Fibroblast of lung (primary cell): ENCODE data around the gene PDZD7. TPM values are rescaled to one million over a fixed set of nuclear protein-coding genes. Genes with fewer than 3 reads are reported as not detected.

ENCODE experiments used
- DNase-seq, 2 donors: peaks; one replicate each; pipeline versions ENCODE4 v3.0.0 to v3.0.0-alpha.2; 2010; ENCODE audit warnings: low read depth in 2 of 2
- H2AFZ ChIP-seq: 2 replicates; pipeline ENCODE4 v1.5.1; 2012; ENCODE audit warnings: low read length, control low read depth, inconsistent platforms
- H3K27ac ChIP-seq: 2 replicates; pipeline ENCODE4 v1.5.1; 2011; ENCODE audit warnings: low read length, control low read depth; ENCODE audit not compliant: insufficient read depth
- H3K27me3 ChIP-seq: 2 replicates; pipeline ENCODE4 v1.5.1; 2011; ENCODE audit warnings: mild to moderate bottlenecking, low read length; ENCODE audit not compliant: control insufficient read depth, insufficient read depth
- H3K36me3 ChIP-seq: 2 replicates; pipeline ENCODE4 v1.5.1; 2011; ENCODE audit warnings: low read length; ENCODE audit not compliant: control insufficient read depth, insufficient read depth
- H3K4me1 ChIP-seq: 2 replicates; pipeline ENCODE4 v1.5.1; 2011; ENCODE audit warnings: low read length; ENCODE audit not compliant: control insufficient read depth, insufficient read depth; ENCODE audit errors: extremely low read depth
- H3K4me2 ChIP-seq: 2 replicates; pipeline ENCODE4 v1.5.1; 2011; ENCODE audit warnings: low read length, control low read depth; ENCODE audit not compliant: insufficient read depth; ENCODE audit errors: extremely low read depth
- H3K4me3 ChIP-seq, 4 experiments: fragments of 200-600 bp in 1 of 4; sonication (generic) in 1 of 4; replicated peaks in 1 of 4; 2 replicates each; pipeline ENCODE4 v1.5.1; 2011 to 2016; ENCODE audit warnings: low read length in 4 of 4, low read depth in 3 of 4, mild to moderate bottlenecking in 3 of 4, control low read depth in 2 of 4, inconsistent platforms in 1 of 4, mixed read lengths in 1 of 4; ENCODE audit not compliant: insufficient read depth in 1 of 4; ENCODE audit errors: control extremely low read depth in 1 of 4
- H3K79me2 ChIP-seq: 2 replicates; pipeline ENCODE4 v1.5.1; 2012; ENCODE audit warnings: mild to moderate bottlenecking, low read length, inconsistent platforms; ENCODE audit not compliant: control insufficient read depth, insufficient read depth
- H3K9ac ChIP-seq: 2 replicates; pipeline ENCODE4 v1.5.1; 2011; ENCODE audit warnings: mild to moderate bottlenecking, low read length, control low read depth; ENCODE audit not compliant: insufficient read depth
- H3K9me3 ChIP-seq: 2 replicates; pipeline ENCODE4 v1.5.1; 2012; ENCODE audit warnings: low read depth, low read length; ENCODE audit not compliant: control insufficient read depth, insufficient read depth
- H4K20me1 ChIP-seq: 2 replicates; pipeline ENCODE4 v1.5.1; 2011; ENCODE audit warnings: low read length; ENCODE audit not compliant: control insufficient read depth, insufficient read depth; ENCODE audit errors: extremely low read depth
- CTCF ChIP-seq, 2 donors: IDR thresholded peaks in 1 of 2; conservative IDR thresholded peaks in 1 of 2; 1 replicate in 1 of 2; 2 replicates in 1 of 2; pipeline ENCODE4 v1.5.1; 2011 to 2012; ENCODE audit warnings: low read length in 2 of 2, control low read depth in 1 of 2, inconsistent platforms in 1 of 2, low read depth in 1 of 2, mild to moderate bottlenecking in 1 of 2
- EZH2 ChIP-seq: IDR thresholded peaks from 2 replicates; pipeline ENCODE4 v1.5.1; 2012; ENCODE audit warnings: low read length, control low read depth, mild to moderate bottlenecking; ENCODE audit errors: missing control alignments
- polyA plus RNA-seq, 2 donors: library from polyadenylated mRNA; depleted of rRNA in 1 of 2; stranded (reverse) in 1 of 2; unstranded in 1 of 2; fragments of >200 nt; gene quantifications; 2 replicates each; pipeline ENCODE4 v1.2.1, GENCODE V29; 2011 to 2012; ENCODE audit warnings: missing spikeins in 1 of 2
- total RNA-seq: library from RNA; depleted of rRNA; stranded (reverse); fragments of >200 nt; gene quantifications from 2 replicates; pipeline ENCODE4 v1.2.1, GENCODE V29; 2014

Gene PDZD7
- total and polyA plus RNA-seq, 2 donors (not counting 1 experiment from before 2014, with no cell fraction given), result 0.42 to 1.3 TPM

- Histone ChIP-seq H3K4me2 (no peak overlapping the region), H3K9me3 (no peaks in the 10 kb centered on the region), H4K20me1 (no peaks in the 10 kb centered on the region), H3K4me1 (peaks cover 10% of the 10 kb centered on the region), H3K36me3 (peaks cover 15% of the 10 kb centered on the region), H3K79me2 (peaks cover 10% of the 10 kb centered on the region), H2AFZ (no peak overlapping the region), H3K27ac (no peak overlapping the region), H3K27me3 (no peaks in the 10 kb centered on the region), H3K9ac (no peak overlapping the region), H3K4me3 (no peak overlapping the region)
- peak in 1 of 2 donors; percentile 55 for DNase-seq
- TF ChIP-seq EZH2, result no peak
- TF ChIP-seq CTCF (conservative IDR thresholded peaks at IDR 0.05 in 1 of 2, IDR thresholded peaks at IDR 0.05 in 1 of 2; ENCODE audit: low read depth in 1 of 2, low read length in 2 of 2), result peak; percentile 72 to 73
These were observed 36.8 kb downstream of the PDZD7 start for GRCh38 chr10:100993986-100994708.

- DNase-seq, result no peak
- no peak overlapping the region for H3K9ac ChIP-seq
- H3K4me3 ChIP-seq, result no peak overlapping the region
- no peak overlapping the region for H3K27ac ChIP-seq
- H3K4me2 ChIP-seq, result no peak overlapping the region
- TF ChIP-seq EZH2 (no peak), CTCF (conservative IDR thresholded peaks at IDR 0.05 in 1 of 2, IDR thresholded peaks at IDR 0.05 in 1 of 2; ENCODE audit: low read depth in 1 of 2, low read length in 2 of 2) (no peak)
- H4K20me1 ChIP-seq, result no peaks in the 10 kb centered on the region
- no peaks in the 10 kb centered on the region for H3K27me3 ChIP-seq
- H2AFZ ChIP-seq, result no peak overlapping the region
- peaks cover 33% of the 10 kb centered on the region for H3K79me2 ChIP-seq
- H3K36me3 ChIP-seq, result peaks cover 19% of the 10 kb centered on the region
- H3K4me1 ChIP-seq, result peaks cover 8% of the 10 kb centered on the region
- no peaks in the 10 kb centered on the region for H3K9me3 ChIP-seq
These were observed 41.8 kb downstream of the PDZD7 start for GRCh38 chr10:100989088-100989487.

- Histone ChIP-seq H3K79me2 (peaks cover 33% of the 10 kb centered on the region), H4K20me1 (no peaks in the 10 kb centered on the region), H3K36me3 (peaks cover 19% of the 10 kb centered on the region), H3K27ac (peak overlapping the region; percentile 79), H3K9ac (peak overlapping the region; percentile 28), H3K9me3 (no peaks in the 10 kb centered on the region), H3K4me3 (peak overlapping the region; percentile 79 to 99 (median 98)), H3K27me3 (no peaks in the 10 kb centered on the region), H2AFZ (no peak overlapping the region), H3K4me2 (peak overlapping the region; percentile 98), H3K4me1 (peaks cover 8% of the 10 kb centered on the region)
- no peak for DNase-seq
- TF ChIP-seq CTCF (conservative IDR thresholded peaks at IDR 0.05 in 1 of 2, IDR thresholded peaks at IDR 0.05 in 1 of 2; ENCODE audit: low read depth in 1 of 2, low read length in 2 of 2) (no peak), EZH2 (no peak)
These were observed 42.8 kb downstream of the PDZD7 start for GRCh38 chr10:100988166-100988565.
